Left lung (tissue), 10 donors: Measurements from ENCODE around the gene SULT1A1. TPM values are rescaled to one million over a fixed set of nuclear protein-coding genes. Genes with fewer than 3 reads are reported as not detected.
"Not testable (repeated sequence)": the region's sequence is repeated elsewhere in the genome, so short reads cannot be mapped to it uniquely, and the experiment has no call there.

Experiments used
- ATAC-seq: fragments of 200-7000 bp; cut with Tn5 transposase; one replicate; pipeline ENCODE4 v1.9.1; 2020; ENCODE audit warnings: moderate library complexity
- DNase-seq, 4 donors: peaks; one replicate each; pipeline ENCODE4 v3.0.0-alpha.2; 2013 to 2020
- H3K27ac ChIP-seq, 2 donors: fragments of 200-600 bp; sonication (generic) in 1 of 2; one replicate each; pipeline versions ENCODE4 v1.5.0 to v1.8.0; 2020 to 2021
- H3K27me3 ChIP-seq, 2 donors: fragments of 200-600 bp; sonication (generic) in 1 of 2; one replicate each; pipeline versions ENCODE4 v1.5.0 to v1.8.0; 2020 to 2021
- H3K36me3 ChIP-seq, 2 donors: fragments of 200-600 bp; sonication (generic) in 1 of 2; one replicate each; pipeline versions ENCODE4 v1.5.0 to v1.8.0; 2020 to 2021
- H3K4me1 ChIP-seq, 2 donors: fragments of 200-600 bp; one replicate each; pipeline ENCODE4 v1.8.0; 2021
- H3K4me3 ChIP-seq, 2 donors: fragments of 200-600 bp; sonication (generic) in 1 of 2; one replicate each; pipeline versions ENCODE4 v1.5.0 to v1.8.0; 2020 to 2021; ENCODE audit warnings: mild to moderate bottlenecking in 1 of 2
- H3K9me3 ChIP-seq, 2 donors: fragments of 200-600 bp; sonication (generic) in 1 of 2; one replicate each; pipeline versions ENCODE4 v1.5.0 to v1.8.0; 2020 to 2021
- intact Hi-C, 2 donors: fragments of 100-400 bp; cut with DNase I; formaldehyde crosslinking; loops; one replicate each; pipeline versions ENCODE4 v1.11.2 to v1.14.2; 2022
- polyA plus RNA-seq, 6 donors: library from polyadenylated mRNA; unstranded; fragments of 120-200 nt; gene quantifications; one replicate each; pipeline ENCODE4 v1.2.1, GENCODE V29; 2013; ENCODE audit not compliant: insufficient read length in 6 of 6
- total RNA-seq, 2 donors: library from RNA; stranded (reverse); fragmentation: NEBNext Ultra II Directional; extraction: Animal tissue kit (Norgen Biotek cat#: 25700); gene quantifications; one replicate each; pipeline ENCODE4 v1.2.1, GENCODE V29; 2021
- TF ChIP-seq, protein P1 (sequence below), 2 donors: fragments of 200-600 bp; sonication (generic) in 1 of 2; IDR thresholded peaks; one replicate each; pipeline versions ENCODE4 v1.5.0 to v1.8.0; 2021; ENCODE audit warnings: antibody characterized with exemption in 2 of 2
- donor health status: DM: no; HTN: yes; CAD: no.
- donor health status: DM: no; HTN: no; CAD: no.

SULT1A1 gene
- total and polyA plus RNA-seq, 8 donors = 21.8 to 68.6 (median 37.7) TPM

DNA sequence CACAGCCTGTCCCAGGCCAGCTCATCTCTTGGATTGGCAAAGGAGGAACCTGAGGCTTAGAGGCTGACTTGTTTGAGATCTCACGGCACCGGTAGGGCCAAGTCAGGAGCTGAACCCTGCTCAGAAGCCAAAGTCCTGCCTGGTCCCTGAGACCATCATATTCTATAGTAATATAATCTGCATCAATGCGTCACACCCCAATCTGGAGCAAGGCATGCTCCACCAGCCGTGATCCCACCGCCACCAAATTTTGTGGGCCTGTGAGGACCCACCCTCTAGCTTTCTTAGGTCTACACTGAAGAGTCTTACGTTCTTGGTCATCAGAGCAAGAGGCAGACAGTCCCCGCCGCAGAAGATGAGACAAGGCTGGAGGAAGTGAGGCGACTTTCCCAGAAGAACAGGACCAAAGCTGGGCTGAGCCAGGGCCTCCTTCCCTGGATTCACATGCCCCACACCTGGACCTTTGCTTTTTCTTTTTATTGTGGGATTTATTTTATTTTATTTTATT lies 2.7 kb downstream of the SULT1A1 start:
- no peak for ATAC-seq

GRCh38 chr16:28606291-28607115 lies 3.3 kb downstream of the SULT1A1 start:
- H3K4me3 ChIP-seq = no peak overlapping the region
- intact Hi-C loops = no loop called here
- H3K36me3 ChIP-seq = peaks cover 0 to 10% of the 10 kb centered on the region in 2 donors
- TF ChIP-seq, protein P1, sequence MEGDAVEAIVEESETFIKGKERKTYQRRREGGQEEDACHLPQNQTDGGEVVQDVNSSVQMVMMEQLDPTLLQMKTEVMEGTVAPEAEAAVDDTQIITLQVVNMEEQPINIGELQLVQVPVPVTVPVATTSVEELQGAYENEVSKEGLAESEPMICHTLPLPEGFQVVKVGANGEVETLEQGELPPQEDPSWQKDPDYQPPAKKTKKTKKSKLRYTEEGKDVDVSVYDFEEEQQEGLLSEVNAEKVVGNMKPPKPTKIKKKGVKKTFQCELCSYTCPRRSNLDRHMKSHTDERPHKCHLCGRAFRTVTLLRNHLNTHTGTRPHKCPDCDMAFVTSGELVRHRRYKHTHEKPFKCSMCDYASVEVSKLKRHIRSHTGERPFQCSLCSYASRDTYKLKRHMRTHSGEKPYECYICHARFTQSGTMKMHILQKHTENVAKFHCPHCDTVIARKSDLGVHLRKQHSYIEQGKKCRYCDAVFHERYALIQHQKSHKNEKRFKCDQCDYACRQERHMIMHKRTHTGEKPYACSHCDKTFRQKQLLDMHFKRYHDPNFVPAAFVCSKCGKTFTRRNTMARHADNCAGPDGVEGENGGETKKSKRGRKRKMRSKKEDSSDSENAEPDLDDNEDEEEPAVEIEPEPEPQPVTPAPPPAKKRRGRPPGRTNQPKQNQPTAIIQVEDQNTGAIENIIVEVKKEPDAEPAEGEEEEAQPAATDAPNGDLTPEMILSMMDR (IDR thresholded peaks at IDR 0.05) = no peak
- no peak for ATAC-seq
- DNase-seq = no peak
- no peaks in the 10 kb centered on the region for H3K27me3 ChIP-seq
- peaks cover 6 to 25% of the 10 kb centered on the region in 2 donors for H3K4me1 ChIP-seq
- no peak overlapping the region for H3K27ac ChIP-seq
- H3K9me3 ChIP-seq = no peaks in the 10 kb centered on the region

More for the DNA sequence above, 2.7 kb downstream of the SULT1A1 start:
- TF ChIP-seq, protein P1 (IDR thresholded peaks at IDR 0.05) = no peak
- H3K36me3 ChIP-seq = peaks cover 0 to 10% of the 10 kb centered on the region in 2 donors
- H3K4me1 ChIP-seq = peaks cover 6 to 25% of the 10 kb centered on the region in 2 donors
- H3K9me3 ChIP-seq = no peaks in the 10 kb centered on the region
- intact Hi-C loops = no loop called here
- H3K27ac ChIP-seq = no peak overlapping the region
- no peaks in the 10 kb centered on the region for H3K27me3 ChIP-seq
- no peak for DNase-seq
- no peak overlapping the region for H3K4me3 ChIP-seq

GRCh38 chr16:28604186-28604565 lies 5.7 kb downstream of the SULT1A1 start:
- Histone ChIP-seq H3K4me1 (peaks cover 0 to 2% of the 10 kb centered on the region in 2 donors), H3K4me3 (no peak overlapping the region), H3K27ac (no peak overlapping the region), H3K36me3 (peaks cover 0 to 10% of the 10 kb centered on the region in 2 donors), H3K27me3 (no peaks in the 10 kb centered on the region), H3K9me3 (no peaks in the 10 kb centered on the region)
- no peak for DNase-seq
- ATAC-seq = no peak
- intact Hi-C loops = no loop called here
- TF ChIP-seq, protein P1 (IDR thresholded peaks at IDR 0.05) = no peak

DNA sequence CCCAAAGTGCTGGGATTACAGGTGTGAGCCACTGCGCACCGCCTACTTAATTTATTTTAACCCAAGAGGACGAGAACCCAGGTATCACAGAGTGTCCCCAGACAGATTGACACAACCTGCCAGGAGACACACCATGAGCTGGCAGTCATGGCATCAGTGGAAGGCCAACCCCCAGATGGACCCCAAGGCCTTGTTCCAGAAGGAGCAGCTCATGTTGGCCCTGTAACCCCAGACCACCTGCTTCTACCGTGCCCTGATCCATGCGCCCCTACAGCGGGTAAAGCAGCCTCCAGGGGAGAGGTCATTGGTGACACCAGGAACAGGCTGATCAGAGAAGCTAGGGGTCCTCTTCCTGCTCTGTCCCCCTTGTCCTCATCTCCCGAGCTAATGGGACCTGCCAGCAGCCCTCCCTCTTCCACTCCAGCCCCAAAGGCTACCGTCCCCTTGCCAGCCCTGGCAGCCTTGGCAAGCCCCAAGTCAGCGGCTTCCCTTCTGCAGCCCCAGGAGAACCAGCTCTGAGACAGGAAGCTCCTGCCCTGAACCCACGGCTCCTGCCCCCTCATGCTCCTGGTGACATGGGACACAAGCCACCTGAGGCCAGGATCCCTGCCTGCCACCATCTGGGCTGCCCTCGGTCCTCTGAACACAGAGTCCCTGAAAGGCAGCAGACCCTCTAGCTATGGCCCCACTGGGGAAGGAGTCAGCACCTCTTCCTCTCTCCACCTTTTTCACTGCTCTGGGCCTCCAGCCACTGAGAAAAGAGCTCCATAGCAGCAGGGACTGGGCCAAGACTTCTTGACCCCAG lies 6.3 kb downstream of the SULT1A1 start:
- Histone ChIP-seq H3K4me3 (no peak overlapping the region), H3K9me3 (no peaks in the 10 kb centered on the region), H3K4me1 (no peaks in the 10 kb centered on the region), H3K36me3 (peaks cover 0 to 10% of the 10 kb centered on the region in 2 donors), H3K27me3 (no peaks in the 10 kb centered on the region), H3K27ac (no peak overlapping the region)
- ATAC-seq (no peak), DNase-seq (no peak)
- intact Hi-C loops = no loop called here
- TF ChIP-seq, protein P1 (IDR thresholded peaks at IDR 0.05) = no peak

DNA sequence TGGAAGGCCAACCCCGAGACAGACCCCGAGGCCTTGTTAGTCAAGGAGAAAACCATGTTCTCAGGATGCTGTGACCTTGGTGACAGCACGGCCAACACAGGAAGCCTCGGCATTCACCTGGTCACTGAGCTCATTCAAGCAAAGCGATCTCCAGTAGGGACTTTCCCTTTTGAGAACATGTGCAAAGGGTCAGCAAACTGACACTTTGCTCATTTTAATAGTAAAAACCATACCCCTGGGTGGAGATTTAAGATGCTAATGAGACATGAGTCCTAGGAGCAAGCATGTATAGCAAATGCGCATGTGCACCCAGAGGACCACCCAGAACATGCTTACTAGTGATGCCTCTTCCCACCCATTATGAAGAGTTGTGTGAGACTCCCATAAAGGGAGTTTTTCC lies 7.3 kb downstream of the SULT1A1 start:
- DNase-seq (no peak), ATAC-seq (no peak)
- no peaks in the 10 kb centered on the region for H3K27me3 ChIP-seq
- H3K9me3 ChIP-seq = no peaks in the 10 kb centered on the region
- peaks cover 0 to 6% of the 10 kb centered on the region in 2 donors for H3K4me1 ChIP-seq
- no peak overlapping the region for H3K4me3 ChIP-seq
- H3K36me3 ChIP-seq = peaks cover 0 to 10% of the 10 kb centered on the region in 2 donors
- intact Hi-C loops = no loop called here
- H3K27ac ChIP-seq = no peak overlapping the region
- TF ChIP-seq, protein P1 (IDR thresholded peaks at IDR 0.05) = no peak

GRCh38 chr16:28602062-28602461 lies 7.8 kb downstream of the SULT1A1 start:
- ATAC-seq, intact Hi-C loops, H3K4me3 ChIP-seq, H3K27me3 ChIP-seq, DNase-seq, H3K27ac ChIP-seq, H3K9me3 ChIP-seq, H3K36me3 ChIP-seq: not testable (repeated sequence)
- peaks cover 0 to 10% of the 10 kb centered on the region in 2 donors for H3K4me1 ChIP-seq

GRCh38 chr16:28601589-28601988 lies 8.3 kb downstream of the SULT1A1 start:
- H3K9me3 ChIP-seq, ATAC-seq, H3K27ac ChIP-seq, H3K4me3 ChIP-seq, intact Hi-C loops, DNase-seq, H3K36me3 ChIP-seq, H3K27me3 ChIP-seq: not testable (repeated sequence)
- H3K4me1 ChIP-seq = peaks cover 0 to 15% of the 10 kb centered on the region in 2 donors
